NCI-H2029 treated with DMSO at 0.1 percent for 48 hours (cell line): ENCODE measurements around the gene KHDRBS1.
A peak's percentile ranks its signal among the peaks of the same experiment; 100 is the strongest.
"Not testable (repeated sequence)": the region's sequence is repeated elsewhere in the genome, so short reads cannot be mapped to it uniquely, and the experiment has no call there.

ENCODE experiments used
- DNase-seq: peaks from one replicate; lab custom pipeline; 2025; lab: John Stamatoyannopoulos, UW

Gene KHDRBS1

GRCh38 chr1:32013386-32014198, at the start of gene KHDRBS1:
Gene KHDRBS1, plus strand, starts transcription at chr1:32013868. Its CDS starts 128 bp downstream, at chr1:32013996.
- peak; percentile 90 for DNase-seq

GRCh38 chr1:31970873-31971272, 42.8 kb upstream of the KHDRBS1 start:
- DNase-seq, result no peak

GRCh38 chr1:31976401-31976800, 37.3 kb upstream of the KHDRBS1 start:
- DNase-seq, result no peak

- no peak for DNase-seq
These were observed 36.1 kb upstream of the KHDRBS1 start for GRCh38 chr1:31977385-31978131.

- DNase-seq, result no peak
These were observed 34.7 kb upstream of the KHDRBS1 start for GRCh38 chr1:31978843-31979400.

- DNase-seq, result no peak
These were observed 32.7 kb upstream of the KHDRBS1 start for GRCh38 chr1:31980835-31981455.

GRCh38 chr1:31981456-31981839, 32.2 kb upstream of the KHDRBS1 start:
- DNase-seq, result no peak

GRCh38 chr1:31981972-31982371, 31.7 kb upstream of the KHDRBS1 start:
- DNase-seq, result no peak

GRCh38 chr1:31984419-31985347, 29.0 kb upstream of the KHDRBS1 start:
- no peak for DNase-seq

GRCh38 chr1:31985430-31985829, 28.2 kb upstream of the KHDRBS1 start:
- DNase-seq, result no peak

GRCh38 chr1:31987135-31987619, 26.5 kb upstream of the KHDRBS1 start:
- DNase-seq, result no peak

- DNase-seq, result no peak
These were observed 23.7 kb upstream of the KHDRBS1 start for GRCh38 chr1:31989964-31990363.

- DNase-seq, result no peak
These were observed 22.5 kb upstream of the KHDRBS1 start for GRCh38 chr1:31991182-31991581.

GRCh38 chr1:31995263-31995662, 18.4 kb upstream of the KHDRBS1 start:
- DNase-seq, result no peak

GRCh38 chr1:31996121-31996520, 17.5 kb upstream of the KHDRBS1 start:
- not testable (repeated sequence) for DNase-seq

GRCh38 chr1:32001863-32002262, 11.8 kb upstream of the KHDRBS1 start:
- DNase-seq, result no peak

- not testable (repeated sequence) for DNase-seq
These were observed 11.4 kb upstream of the KHDRBS1 start for GRCh38 chr1:32002285-32002684.

GRCh38 chr1:32005522-32005921, 8.1 kb upstream of the KHDRBS1 start:
- DNase-seq, result no peak

- no peak for DNase-seq
These were observed 6.1 kb upstream of the KHDRBS1 start for GRCh38 chr1:32007591-32007940.

GRCh38 chr1:32010246-32010645, 3.4 kb upstream of the KHDRBS1 start:
- no peak for DNase-seq

GRCh38 chr1:32012709-32013385, 821 bp upstream of the KHDRBS1 start:
- DNase-seq, result no peak
